CD8-positive, alpha-beta memory T cell (primary cell): Measurements from ENCODE around the gene NEURL4. TPM values are rescaled to one million over a fixed set of nuclear protein-coding genes. Genes with fewer than 3 reads are reported as not detected.

Experiments used
- CTCF ChIA-PET: fragments of 350-600 bp; sonication (Branson Sonifier 250); formaldehyde crosslinking; loops from one replicate; lab custom pipeline; 2021; ENCODE audit warnings: antibody characterized with exemption; lab: Charles Lee
- POLR2A ChIA-PET: fragments of 350-600 bp; sonication (Branson Sonifier 250); formaldehyde crosslinking; loops from one replicate; lab custom pipeline; 2021; ENCODE audit warnings: antibody characterized with exemption; lab: Charles Lee
- DNase-seq, 5 donors: peaks; one replicate each; pipeline versions ENCODE4 v3.0.0 to v3.0.0-alpha.2; 2020 to 2022; ENCODE audit warnings: mixed read lengths in 1 of 5
- H3K27ac ChIP-seq: one replicate; pipeline ENCODE4 v1.7.0; 2013; ENCODE audit warnings: low read depth, mild to moderate bottlenecking, low read length, moderate library complexity
- H3K27me3 ChIP-seq: 2 replicates; pipeline ENCODE4 v1.7.0; 2013; ENCODE audit warnings: low read length, mild to moderate bottlenecking; ENCODE audit not compliant: insufficient read depth, poor library complexity, severe bottlenecking
- H3K36me3 ChIP-seq: 2 replicates; pipeline ENCODE4 v1.7.0; 2013; ENCODE audit warnings: mild to moderate bottlenecking, low read length, moderate library complexity; ENCODE audit not compliant: insufficient read depth
- H3K4me1 ChIP-seq: 2 replicates; pipeline ENCODE4 v1.7.0; 2013; ENCODE audit warnings: mild to moderate bottlenecking, low read length, moderate library complexity; ENCODE audit not compliant: insufficient read depth
- H3K4me3 ChIP-seq: 2 replicates; pipeline ENCODE4 v1.7.0; 2013; ENCODE audit warnings: mild to moderate bottlenecking, low read length
- H3K9me3 ChIP-seq: 2 replicates; pipeline ENCODE4 v1.7.0; 2013; ENCODE audit warnings: mild to moderate bottlenecking, low read length
- H3K27ac Mint-ChIP-seq, 8 donors: one replicate each; pipeline ENCODE4 v1.8.0; 2020 to 2021; ENCODE audit warnings: mixed read lengths in 8 of 8, mild to moderate bottlenecking in 6 of 8, inconsistent platforms in 3 of 8, moderate library complexity in 3 of 8
- H3K27me3 Mint-ChIP-seq, 2 donors: one replicate each; pipeline ENCODE4 v1.8.0; 2020 to 2021; ENCODE audit warnings: mixed read lengths in 2 of 2, mild to moderate bottlenecking in 1 of 2, moderate library complexity in 1 of 2
- H3K36me3 Mint-ChIP-seq, 3 donors: one replicate each; pipeline ENCODE4 v1.8.0; 2020 to 2021; ENCODE audit warnings: mixed read lengths in 3 of 3, inconsistent platforms in 1 of 3, mild to moderate bottlenecking in 1 of 3
- H3K4me1 Mint-ChIP-seq, 3 donors: one replicate each; pipeline ENCODE4 v1.8.0; 2020 to 2021; ENCODE audit warnings: mixed read lengths in 3 of 3, inconsistent platforms in 1 of 3, mild to moderate bottlenecking in 1 of 3
- H3K4me3 Mint-ChIP-seq, 7 donors: one replicate each; pipeline ENCODE4 v1.8.0; 2020 to 2021; ENCODE audit warnings: mixed read lengths in 7 of 7, mild to moderate bottlenecking in 6 of 7, moderate library complexity in 4 of 7, inconsistent platforms in 2 of 7
- H3K9me3 Mint-ChIP-seq, 5 donors: one replicate each; pipeline ENCODE4 v1.8.0; 2020 to 2022; ENCODE audit warnings: mixed read lengths in 5 of 5, mild to moderate bottlenecking in 3 of 5, moderate library complexity in 2 of 5, inconsistent platforms in 1 of 5
- polyA plus RNA-seq: library from polyadenylated mRNA; unstranded; fragments of 300-500 nt; fragmentation: Illumina TruSeq; gene quantifications from one replicate; pipeline ENCODE4 v1.2.3, GENCODE V29; 2021
- total RNA-seq, 2 experiments: library from RNA; stranded (reverse); gene quantifications; one replicate each; pipeline ENCODE4 v1.2.3, GENCODE V29; 2021

Gene NEURL4
- total and polyA plus RNA-seq, 3 experiments from 2014 or later = 2.7 to 60.7 (median 60.1) TPM

GRCh38 chr17:7322520-7323194 is 6.5 kb downstream of the NEURL4 start:
- no peaks in the 10 kb centered on the region for H3K9me3 ChIP-seq
- H3K36me3 ChIP-seq = peaks cover 36% of the 10 kb centered on the region
- no peak overlapping the region for H3K27ac Mint-ChIP-seq
- H3K4me1 Mint-ChIP-seq = peaks cover 4 to 15% (median 6%) of the 10 kb centered on the region in 3 donors
- H3K4me3 Mint-ChIP-seq = no peak overlapping the region
- no peak for DNase-seq
- H3K27me3 ChIP-seq = no peaks in the 10 kb centered on the region
- ChIA-PET CTCF (interaction anchor here (1.0 to 9.8 kb wide), 4 partner anchors 8 to 42 kb away, joined by 3 to 85 read pairs (median 6); partner anchors contain the start of gene ACAP1), POLR2A (interaction anchor here (0.5 kb wide), 1 partner anchor 296 kb away, joined by 3 read pairs; no protein-coding TSS in a partner anchor)
- no peak overlapping the region for H3K27ac ChIP-seq
- peaks cover 13% of the 10 kb centered on the region for H3K4me1 ChIP-seq
- H3K9me3 Mint-ChIP-seq = no peaks in the 10 kb centered on the region
- no peaks in the 10 kb centered on the region for H3K27me3 Mint-ChIP-seq
- no peak overlapping the region for H3K4me3 ChIP-seq
- peaks cover 0 to 83% (median 8%) of the 10 kb centered on the region in 3 donors for H3K36me3 Mint-ChIP-seq

GRCh38 chr17:7321466-7321865 is 7.7 kb downstream of the NEURL4 start:
- Mint-ChIP-seq H3K27me3 (no peaks in the 10 kb centered on the region), H3K4me3 (peak overlapping the region in 1 of 7 donors; percentile 42), H3K36me3 (peaks cover 0 to 83% (median 11%) of the 10 kb centered on the region in 3 donors), H3K9me3 (no peaks in the 10 kb centered on the region), H3K27ac (peak overlapping the region in 1 of 8 donors; percentile 27), H3K4me1 (peaks cover 4 to 9% (median 6%) of the 10 kb centered on the region in 3 donors)
- no peak for DNase-seq
- ChIA-PET CTCF (interaction anchor here (1.2 to 9.8 kb wide), 3 partner anchors 9 to 34 kb away, joined by 4 to 85 read pairs (median 5); partner anchors contain the start of gene ACAP1), POLR2A (no interaction called here)
- H3K4me3 ChIP-seq = no peak overlapping the region
- H3K36me3 ChIP-seq = peaks cover 36% of the 10 kb centered on the region
- no peaks in the 10 kb centered on the region for H3K27me3 ChIP-seq
- no peak overlapping the region for H3K27ac ChIP-seq
- no peaks in the 10 kb centered on the region for H3K9me3 ChIP-seq
- H3K4me1 ChIP-seq = peaks cover 13% of the 10 kb centered on the region

GRCh38 chr17:7318121-7318860 is 10.8 kb downstream of the NEURL4 start:
- peak overlapping the region in 4 of 8 donors; percentile 42 to 91 (median 65) for H3K27ac Mint-ChIP-seq
- H3K9me3 Mint-ChIP-seq = no peaks in the 10 kb centered on the region
- Histone ChIP-seq H3K36me3 (peaks cover 39% of the 10 kb centered on the region), H3K27me3 (no peaks in the 10 kb centered on the region), H3K27ac (no peak overlapping the region), H3K9me3 (no peaks in the 10 kb centered on the region), H3K4me3 (no peak overlapping the region), H3K4me1 (peaks cover 21% of the 10 kb centered on the region)
- H3K36me3 Mint-ChIP-seq = peaks cover 0 to 82% (median 11%) of the 10 kb centered on the region in 3 donors
- H3K4me3 Mint-ChIP-seq = peak overlapping the region in 3 of 7 donors; percentile 34 to 86 (median 80)
- ChIA-PET POLR2A (no interaction called here), CTCF (interaction anchor here (1.0 to 1.4 kb wide), 3 partner anchors 13 to 37 kb away, joined by 3 to 4 read pairs (median 4); partner anchors contain the start of gene TMEM95)
- H3K4me1 Mint-ChIP-seq = peaks cover 15 to 28% (median 21%) of the 10 kb centered on the region in 3 donors
- DNase-seq = no peak
- peaks cover 0 to 2% of the 10 kb centered on the region in 2 donors for H3K27me3 Mint-ChIP-seq

- Histone ChIP-seq H3K27ac (no peak overlapping the region), H3K36me3 (peaks cover 39% of the 10 kb centered on the region), H3K4me3 (no peak overlapping the region), H3K4me1 (peaks cover 31% of the 10 kb centered on the region), H3K27me3 (no peaks in the 10 kb centered on the region), H3K9me3 (no peaks in the 10 kb centered on the region)
- ChIA-PET POLR2A (interaction anchor here (0.7 to 3.8 kb wide), 2 partner anchors 19 kb away, joined by 4 to 17 read pairs; partner anchors contain the start of gene ACAP1), CTCF (interaction anchor here (1.0 to 1.4 kb wide), 3 partner anchors 12 to 38 kb away, joined by 3 to 4 read pairs (median 4); partner anchors contain the start of gene TMEM95)
- peaks cover 0 to 8% of the 10 kb centered on the region in 2 donors for H3K27me3 Mint-ChIP-seq
- DNase-seq = no peak
- H3K36me3 Mint-ChIP-seq = peaks cover 0 to 82% (median 13%) of the 10 kb centered on the region in 3 donors
- H3K27ac Mint-ChIP-seq = peak overlapping the region in 5 of 8 donors; percentile 21 to 83 (median 66)
- H3K9me3 Mint-ChIP-seq = no peaks in the 10 kb centered on the region
- peaks cover 25 to 38% (median 31%) of the 10 kb centered on the region in 3 donors for H3K4me1 Mint-ChIP-seq
- peak overlapping the region in 6 of 7 donors; percentile 36 to 86 (median 50) for H3K4me3 Mint-ChIP-seq
Measured at GRCh38 chr17:7317161-7317803, 11.9 kb downstream of the NEURL4 start.

- CTCF ChIA-PET = interaction anchor here (1.4 kb wide), 2 partner anchors 9 to 19 kb away, joined by 5 read pairs; no protein-coding TSS in a partner anchor
- peaks cover 36 to 50% (median 41%) of the 10 kb centered on the region in 3 donors for H3K4me1 Mint-ChIP-seq
- peak overlapping the region; percentile 92 to 97 (median 94) for H3K27ac Mint-ChIP-seq
- Histone ChIP-seq H3K4me1 (peaks cover 41% of the 10 kb centered on the region), H3K9me3 (no peaks in the 10 kb centered on the region), H3K36me3 (peaks cover 37% of the 10 kb centered on the region), H3K4me3 (peak overlapping the region; percentile 66), H3K27ac (peak overlapping the region; percentile 76), H3K27me3 (no peaks in the 10 kb centered on the region)
- peak overlapping the region; percentile 87 to 96 (median 92) for H3K4me3 Mint-ChIP-seq
- DNase-seq = no peak
- POLR2A ChIA-PET = interaction anchor here (0.7 to 3.8 kb wide), 4 partner anchors 11 to 164 kb away, joined by 3 to 17 read pairs (median 8); partner anchors contain the start of genes ACAP1 and ZBTB4
- peaks cover 7 to 82% (median 9%) of the 10 kb centered on the region in 3 donors for H3K36me3 Mint-ChIP-seq
- H3K9me3 Mint-ChIP-seq = no peaks in the 10 kb centered on the region
- H3K27me3 Mint-ChIP-seq = peaks cover 0 to 8% of the 10 kb centered on the region in 2 donors
Measured at GRCh38 chr17:7315570-7316235, 13.4 kb downstream of the NEURL4 start.

GRCh38 chr17:7314719-7315569 is 14.2 kb downstream of the NEURL4 start, which contains the start of gene GPS2:
GPS2 (minus strand) TSS chr17:7315360; CDS start chr17:7315052, 308 bp downstream.
- CTCF ChIA-PET = interaction anchor here (0.7 to 1.9 kb wide), 6 partner anchors 10 to 269 kb away, joined by 3 to 8 read pairs (median 4); no protein-coding TSS in a partner anchor

More at GRCh38 chr17:7314719-7315569, 14.2 kb downstream of the NEURL4 start, which contains the start of gene GPS2:
- peak within 1 kb of the TSS; percentile 66 for H3K4me3 ChIP-seq
- no peaks in the 10 kb centered on the region for H3K27me3 ChIP-seq
- DNase-seq = peak; percentile 88 to 94 (median 90)
- H3K9me3 Mint-ChIP-seq = no peaks in the 10 kb centered on the region
- H3K36me3 Mint-ChIP-seq = peaks cover 13 to 83% (median 17%) of the 10 kb centered on the region in 3 donors
- peak within 1 kb of the TSS; percentile 87 to 96 (median 92) for H3K4me3 Mint-ChIP-seq
- H3K27ac ChIP-seq = peak within 1 kb of the TSS; percentile 76
- POLR2A ChIA-PET = interaction anchor here (0.7 to 3.8 kb wide), 5 partner anchors 12 to 165 kb away, joined by 3 to 17 read pairs (median 4); partner anchors contain the start of genes ACAP1 and ZBTB4
- H3K4me1 ChIP-seq = peaks cover 49% of the 10 kb centered on the region
- peaks cover 44 to 58% (median 48%) of the 10 kb centered on the region in 3 donors for H3K4me1 Mint-ChIP-seq
- peaks cover 40% of the 10 kb centered on the region for H3K36me3 ChIP-seq
- H3K9me3 ChIP-seq = no peaks in the 10 kb centered on the region
- peaks cover 0 to 8% of the 10 kb centered on the region in 2 donors for H3K27me3 Mint-ChIP-seq
- H3K27ac Mint-ChIP-seq = peak within 1 kb of the TSS; percentile 92 to 97 (median 94)
